Activated CD8-positive, alpha-beta memory T cell treated with anti-CD3 and anti-CD28 coated beads, Interleukin-2, amount 10 ng/mL, durations not matched to agents 7 days and 5 days (primary cell): ENCODE results near the gene PDPK1. TPM values are rescaled to one million over a fixed set of nuclear protein-coding genes. Genes with fewer than 3 reads are reported as not detected.
A peak's percentile ranks its signal among the peaks of the same experiment; 100 is the strongest.

ENCODE experiments used
- ATAC-seq: fragments of 150-1000 bp; cut with Tn5 transposase; one replicate; pipeline ENCODE4 v1.10.0; 2021; ENCODE audit warnings: moderate library complexity
- CTCF ChIA-PET: fragments of 350-600 bp; sonication (Branson Sonifier 250); formaldehyde crosslinking; loops from one replicate; lab custom pipeline; 2021; ENCODE audit warnings: antibody characterized with exemption; lab: Charles Lee
- DNase-seq: peaks from one replicate; pipeline ENCODE4 v3.0.0-alpha.2; 2020
- H3K27ac Mint-ChIP-seq: one replicate; pipeline ENCODE4 v1.8.0; 2021; ENCODE audit warnings: mild to moderate bottlenecking, mixed read lengths
- H3K27me3 Mint-ChIP-seq: one replicate; pipeline ENCODE4 v1.8.0; 2021; ENCODE audit warnings: mixed read lengths
- H3K36me3 Mint-ChIP-seq: one replicate; pipeline ENCODE4 v1.8.0; 2021; ENCODE audit warnings: mild to moderate bottlenecking, mixed read lengths
- H3K4me1 Mint-ChIP-seq: one replicate; pipeline ENCODE4 v1.8.0; 2021; ENCODE audit warnings: mixed read lengths
- H3K4me3 Mint-ChIP-seq: one replicate; pipeline ENCODE4 v1.8.0; 2021; ENCODE audit warnings: mild to moderate bottlenecking, moderate library complexity, mixed read lengths
- H3K9me3 Mint-ChIP-seq: one replicate; pipeline ENCODE4 v1.8.0; 2022; ENCODE audit warnings: low read depth, mixed read lengths
- total RNA-seq, 2 experiments: library from RNA; stranded (reverse); gene quantifications; one replicate each; pipeline ENCODE4 v1.2.3, GENCODE V29; 2021

PDPK1 gene
- total RNA-seq, 2 experiments from 2014 or later = 40.3 to 45.1 TPM

- no peaks in the 10 kb centered on the region for H3K9me3 Mint-ChIP-seq
- no peaks in the 10 kb centered on the region for H3K27me3 Mint-ChIP-seq
- no peaks in the 10 kb centered on the region for H3K4me1 Mint-ChIP-seq
- no peak for DNase-seq
- ATAC-seq = no peak
- peaks cover 2% of the 10 kb centered on the region for H3K36me3 Mint-ChIP-seq
- no peak overlapping the region for H3K4me3 Mint-ChIP-seq
- no peak overlapping the region for H3K27ac Mint-ChIP-seq
- CTCF ChIA-PET = interaction anchor here (1.2 to 2.5 kb wide), 4 partner anchors 13 to 248 kb away, joined by 3 to 14 read pairs (median 11); partner anchors contain the start of genes ECI1 and TEDC2
Measured at GRCh38 chr16:2499454-2499853, 38.4 kb upstream of the PDPK1 start.

DNA sequence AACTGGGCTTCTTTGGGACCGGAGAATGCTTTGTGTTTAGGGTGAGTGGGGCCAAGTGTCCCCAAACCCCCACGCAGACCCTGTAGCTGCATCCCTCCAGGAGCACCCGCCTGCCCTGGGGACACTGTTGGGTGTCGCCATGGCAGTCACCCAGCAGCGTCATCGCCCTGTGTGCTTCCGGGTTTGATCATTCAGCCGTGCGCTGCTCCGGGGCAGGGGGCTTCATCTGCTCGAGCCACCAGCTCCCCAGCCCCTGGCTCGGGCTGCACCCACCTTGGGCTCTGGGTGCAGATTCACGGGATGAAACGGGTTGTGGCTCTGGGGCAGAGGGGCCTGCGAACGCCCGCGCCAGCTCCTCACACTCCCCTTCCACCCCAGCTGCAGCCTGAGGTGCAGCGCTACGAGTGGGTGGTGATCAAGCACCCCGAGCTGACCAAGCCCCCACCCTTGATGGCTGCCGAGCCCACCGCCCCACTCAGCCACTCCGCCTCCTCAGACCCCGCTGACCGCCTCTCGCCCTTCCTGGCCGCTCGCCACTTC lies 37.9 kb upstream of the PDPK1 start:
- Mint-ChIP-seq H3K27me3 (no peaks in the 10 kb centered on the region), H3K27ac (no peak overlapping the region), H3K9me3 (no peaks in the 10 kb centered on the region), H3K36me3 (peaks cover 2% of the 10 kb centered on the region), H3K4me1 (no peaks in the 10 kb centered on the region), H3K4me3 (no peak overlapping the region)
- CTCF ChIA-PET = interaction anchor here (1.2 to 2.5 kb wide), 9 partner anchors 10 to 249 kb away, joined by 3 to 14 read pairs (median 10); partner anchors contain the start of genes ECI1 and TEDC2
- DNase-seq (no peak), ATAC-seq (no peak)

DNA sequence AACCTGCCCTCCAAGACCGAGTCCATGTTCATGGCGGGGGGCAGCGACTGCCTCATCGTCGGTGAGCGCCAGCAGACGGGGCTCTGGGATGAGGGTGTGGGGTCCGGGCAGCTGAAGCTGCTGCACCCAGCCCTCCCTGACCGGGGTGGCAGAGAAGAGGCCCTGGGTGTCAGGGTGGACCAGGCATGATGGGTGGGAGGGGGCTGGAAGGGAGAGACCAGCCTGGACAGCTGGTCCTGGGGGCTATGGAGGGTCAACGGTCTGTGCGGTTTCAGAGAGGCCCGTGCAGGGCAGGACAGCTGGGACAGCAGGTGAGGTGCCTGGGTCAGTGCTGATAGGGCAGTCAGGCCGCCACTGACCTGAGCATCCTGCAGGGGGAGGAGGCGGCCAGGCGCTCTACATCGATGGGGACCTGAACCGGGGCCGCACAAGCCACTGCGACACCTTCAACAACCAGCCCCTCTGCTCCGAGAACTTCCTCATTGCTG lies 37.3 kb upstream of the PDPK1 start:
- CTCF ChIA-PET = interaction anchor here (0.6 to 2.5 kb wide), 34 partner anchors 11 to 427 kb away, joined by 3 to 16 read pairs (median 5); partner anchors contain the start of genes ABCA3, AMDHD2, ATP6V0C and CCNF
- Mint-ChIP-seq H3K36me3 (peaks cover 2% of the 10 kb centered on the region), H3K9me3 (no peaks in the 10 kb centered on the region), H3K4me3 (no peak overlapping the region), H3K27ac (no peak overlapping the region), H3K27me3 (no peaks in the 10 kb centered on the region), H3K4me1 (no peaks in the 10 kb centered on the region)
- DNase-seq (no peak), ATAC-seq (peak; percentile 6)

DNA sequence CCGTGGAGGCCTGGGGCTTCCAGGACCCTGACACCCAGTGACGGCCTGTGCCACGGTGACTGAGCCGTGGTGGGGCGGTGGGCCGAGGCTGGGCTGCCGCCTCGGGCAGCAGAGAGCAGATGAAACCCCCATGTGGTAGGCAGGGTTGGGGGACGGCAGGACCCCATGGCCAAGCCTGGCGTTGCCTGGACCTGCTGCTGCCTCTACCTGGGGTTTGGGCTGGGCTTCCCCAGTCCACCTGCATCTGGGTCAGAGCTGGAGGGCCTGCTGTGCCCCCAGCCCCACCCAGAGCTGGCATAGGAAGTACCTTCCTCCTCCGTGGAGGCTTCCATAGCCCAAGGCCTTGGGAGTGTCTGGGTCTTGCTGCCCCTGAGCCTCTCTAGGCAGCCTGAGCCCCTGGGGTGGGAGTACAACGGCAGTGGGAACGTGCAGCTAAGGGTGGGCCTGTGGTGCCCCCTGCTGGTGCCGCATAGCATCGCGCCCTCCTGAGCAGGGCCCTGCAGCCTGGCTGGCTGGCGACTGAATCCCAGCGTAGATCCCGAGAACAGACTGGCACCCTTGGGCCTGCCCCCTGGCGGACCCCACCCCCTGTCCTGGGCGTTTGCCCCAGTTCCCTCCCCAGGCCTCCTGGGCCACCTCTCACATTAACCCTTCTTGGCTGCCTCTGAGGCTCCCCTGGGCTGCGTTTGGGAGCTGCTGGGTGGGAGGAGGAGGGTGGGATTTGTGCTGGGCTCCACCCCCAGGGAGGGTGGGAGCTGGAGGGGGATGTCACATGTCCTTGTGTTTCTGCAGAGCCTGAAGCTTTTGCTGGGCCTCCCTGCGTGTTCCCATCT lies 36.7 kb upstream of the PDPK1 start:
- ATAC-seq = peak; percentile 98
- H3K4me3 Mint-ChIP-seq = no peak overlapping the region
- CTCF ChIA-PET = interaction anchor here (0.6 to 2.5 kb wide), 42 partner anchors 10 to 489 kb away, joined by 3 to 16 read pairs (median 5); partner anchors contain the start of genes ABCA3, AMDHD2, ATP6V0C and CCNF
- no peaks in the 10 kb centered on the region for H3K9me3 Mint-ChIP-seq
- peaks cover 2% of the 10 kb centered on the region for H3K36me3 Mint-ChIP-seq
- DNase-seq = peak; percentile 84
- H3K4me1 Mint-ChIP-seq = no peaks in the 10 kb centered on the region
- no peak overlapping the region for H3K27ac Mint-ChIP-seq
- H3K27me3 Mint-ChIP-seq = no peaks in the 10 kb centered on the region

DNA sequence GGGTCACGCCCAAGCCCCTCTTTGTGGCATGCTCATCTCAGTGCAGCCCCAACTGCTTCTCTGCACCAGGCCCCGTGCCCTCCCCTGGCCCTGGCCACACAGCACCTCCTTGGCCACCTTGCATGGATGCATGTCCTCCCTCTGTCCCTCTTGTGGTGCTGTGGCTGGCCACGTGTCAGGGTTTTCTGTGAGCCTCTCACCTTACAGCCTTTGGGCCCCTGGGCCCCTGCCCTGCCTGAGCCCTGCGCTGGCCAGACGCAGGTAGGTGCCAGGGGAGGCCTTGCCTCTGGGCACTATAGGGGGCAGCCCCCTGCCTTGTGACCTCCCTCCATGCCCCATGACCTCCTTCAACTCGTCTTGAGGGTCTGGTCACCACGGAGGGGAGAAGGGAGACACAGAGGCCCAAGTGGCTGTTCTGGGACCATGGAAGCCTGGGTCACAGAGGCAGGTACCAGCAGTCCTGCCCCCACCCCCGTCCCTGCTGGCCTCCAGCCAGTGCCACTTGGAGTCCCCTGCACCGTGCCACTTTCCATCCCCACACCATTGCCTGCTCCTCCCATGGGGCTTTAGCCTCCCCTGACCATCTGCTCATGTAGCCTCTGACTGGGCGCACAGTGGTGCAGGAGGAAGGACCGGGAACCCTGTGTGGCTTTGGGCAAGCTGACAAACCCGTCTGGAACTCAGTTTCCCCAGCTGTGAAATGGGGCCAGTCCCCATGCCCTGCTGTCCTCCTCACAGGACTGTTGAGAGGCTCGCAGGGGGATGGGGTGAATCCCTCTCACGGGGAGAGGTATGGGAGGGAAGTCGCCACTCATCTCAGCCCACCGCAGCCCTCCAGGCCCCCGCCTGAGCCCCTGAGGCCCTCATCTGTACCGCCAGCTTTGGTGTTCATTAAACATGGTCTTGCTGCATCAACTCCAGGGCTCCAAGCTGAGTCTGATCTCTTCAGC lies 35.6 kb upstream of the PDPK1 start:
- H3K36me3 Mint-ChIP-seq = peaks cover 2% of the 10 kb centered on the region
- CTCF ChIA-PET = interaction anchor here (0.6 to 2.5 kb wide), 33 partner anchors 9 to 490 kb away, joined by 3 to 16 read pairs (median 5); partner anchors contain the start of genes ABCA3, AMDHD2, ATP6V0C and ECI1
- H3K27me3 Mint-ChIP-seq = no peaks in the 10 kb centered on the region
- DNase-seq = no peak
- no peak overlapping the region for H3K4me3 Mint-ChIP-seq
- ATAC-seq = no peak
- H3K4me1 Mint-ChIP-seq = peaks cover 2% of the 10 kb centered on the region
- no peak overlapping the region for H3K27ac Mint-ChIP-seq
- H3K9me3 Mint-ChIP-seq = no peaks in the 10 kb centered on the region

GRCh38 chr16:2505695-2506094 lies 32.1 kb upstream of the PDPK1 start:
- Mint-ChIP-seq H3K27ac (no peak overlapping the region), H3K4me3 (no peak overlapping the region), H3K4me1 (peaks cover 8% of the 10 kb centered on the region), H3K27me3 (no peaks in the 10 kb centered on the region), H3K36me3 (no peaks in the 10 kb centered on the region), H3K9me3 (no peaks in the 10 kb centered on the region)
- no peak for DNase-seq
- CTCF ChIA-PET = interaction anchor here (1.3 kb wide), 1 partner anchor 311 kb away, joined by 3 read pairs; no protein-coding TSS in a partner anchor
- ATAC-seq = no peak

GRCh38 chr16:2507052-2507659 lies 30.7 kb upstream of the PDPK1 start:
- Mint-ChIP-seq H3K27ac (no peak overlapping the region), H3K9me3 (no peaks in the 10 kb centered on the region), H3K36me3 (no peaks in the 10 kb centered on the region), H3K4me3 (no peak overlapping the region), H3K27me3 (no peaks in the 10 kb centered on the region), H3K4me1 (peaks cover 8% of the 10 kb centered on the region)
- ATAC-seq = peak; percentile 66
- CTCF ChIA-PET = interaction anchor here (1.5 kb wide), 1 partner anchor 256 kb away, joined by 4 read pairs; the partner anchor contains the start of gene ECI1
- no peak for DNase-seq

- no peaks in the 10 kb centered on the region for H3K36me3 Mint-ChIP-seq
Measured at GRCh38 chr16:2507665-2508064, 30.2 kb upstream of the PDPK1 start.

DNA sequence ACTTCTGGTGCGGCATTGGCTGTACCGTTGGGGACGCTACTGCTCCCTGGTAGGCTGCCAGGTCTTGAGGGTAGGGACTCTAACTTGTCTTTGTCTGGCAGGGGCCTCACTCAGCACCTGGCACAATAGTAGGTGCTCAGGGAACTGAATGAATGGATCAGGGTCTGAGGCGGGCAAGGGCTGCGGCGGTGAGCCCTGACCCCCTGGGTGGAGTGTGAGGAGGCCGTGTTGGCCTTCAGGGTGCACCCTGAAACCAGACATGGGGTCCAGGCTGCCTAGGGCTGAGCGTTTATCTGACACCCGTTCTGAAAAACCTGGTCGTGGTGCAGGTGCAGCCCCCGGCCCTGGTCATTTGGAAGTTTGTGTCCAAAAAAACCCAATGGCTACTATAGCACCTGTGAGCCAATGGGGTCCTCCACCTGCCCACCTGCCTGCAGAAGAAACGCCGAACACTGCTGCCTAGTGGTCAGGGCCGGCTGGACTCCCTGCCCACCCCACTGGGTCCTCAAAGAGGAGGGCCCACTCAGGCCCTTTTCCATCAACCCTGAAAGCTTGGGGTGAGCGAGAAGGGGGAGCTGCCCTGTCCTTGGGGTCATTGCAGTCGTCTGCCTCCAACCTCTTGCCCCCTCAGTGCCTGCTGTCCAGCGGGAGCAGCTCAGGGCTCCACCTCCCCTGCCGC lies 29.0 kb upstream of the PDPK1 start:
- Mint-ChIP-seq H3K27ac (no peak overlapping the region), H3K27me3 (no peaks in the 10 kb centered on the region), H3K4me3 (no peak overlapping the region), H3K9me3 (no peaks in the 10 kb centered on the region), H3K36me3 (no peaks in the 10 kb centered on the region), H3K4me1 (peaks cover 19% of the 10 kb centered on the region)
- ATAC-seq (no peak), DNase-seq (no peak)
- CTCF ChIA-PET = no interaction called here

More at GRCh38 chr16:2507665-2508064, 30.2 kb upstream of the PDPK1 start:
- CTCF ChIA-PET = interaction anchor here (1.5 kb wide), 1 partner anchor 257 kb away, joined by 4 read pairs; the partner anchor contains the start of gene ECI1
- DNase-seq (no peak), ATAC-seq (no peak)
- Mint-ChIP-seq H3K4me3 (no peak overlapping the region), H3K9me3 (no peaks in the 10 kb centered on the region), H3K27ac (no peak overlapping the region), H3K4me1 (peaks cover 11% of the 10 kb centered on the region), H3K27me3 (no peaks in the 10 kb centered on the region)

GRCh38 chr16:2511128-2511800 lies 26.6 kb upstream of the PDPK1 start:
- H3K27me3 Mint-ChIP-seq = no peaks in the 10 kb centered on the region
- H3K4me3 Mint-ChIP-seq = no peak overlapping the region
- CTCF ChIA-PET = interaction anchor here (1.0 to 1.7 kb wide), 2 partner anchors 10 to 171 kb away, joined by 3 to 5 read pairs; partner anchors contain the start of gene ABCA3
- H3K36me3 Mint-ChIP-seq = peaks cover under 1% of the 10 kb centered on the region
- H3K9me3 Mint-ChIP-seq = no peaks in the 10 kb centered on the region
- no peak overlapping the region for H3K27ac Mint-ChIP-seq
- ATAC-seq (no peak), DNase-seq (no peak)
- peaks cover 35% of the 10 kb centered on the region for H3K4me1 Mint-ChIP-seq

- H3K36me3 Mint-ChIP-seq = peaks cover 4% of the 10 kb centered on the region
- peaks cover 42% of the 10 kb centered on the region for H3K4me1 Mint-ChIP-seq
- CTCF ChIA-PET = interaction anchor here (1.0 to 1.7 kb wide), 3 partner anchors 11 to 172 kb away, joined by 3 to 5 read pairs (median 3); partner anchors contain the start of gene ABCA3
- DNase-seq (no peak), ATAC-seq (no peak)
- peak overlapping the region; percentile 9 for H3K4me3 Mint-ChIP-seq
- H3K27me3 Mint-ChIP-seq = no peaks in the 10 kb centered on the region
- H3K27ac Mint-ChIP-seq = peak overlapping the region; percentile 29
- no peaks in the 10 kb centered on the region for H3K9me3 Mint-ChIP-seq
Measured at GRCh38 chr16:2511996-2512734, 25.7 kb upstream of the PDPK1 start.
